ENCODE data around the gene SLC13A2.

DNA sequence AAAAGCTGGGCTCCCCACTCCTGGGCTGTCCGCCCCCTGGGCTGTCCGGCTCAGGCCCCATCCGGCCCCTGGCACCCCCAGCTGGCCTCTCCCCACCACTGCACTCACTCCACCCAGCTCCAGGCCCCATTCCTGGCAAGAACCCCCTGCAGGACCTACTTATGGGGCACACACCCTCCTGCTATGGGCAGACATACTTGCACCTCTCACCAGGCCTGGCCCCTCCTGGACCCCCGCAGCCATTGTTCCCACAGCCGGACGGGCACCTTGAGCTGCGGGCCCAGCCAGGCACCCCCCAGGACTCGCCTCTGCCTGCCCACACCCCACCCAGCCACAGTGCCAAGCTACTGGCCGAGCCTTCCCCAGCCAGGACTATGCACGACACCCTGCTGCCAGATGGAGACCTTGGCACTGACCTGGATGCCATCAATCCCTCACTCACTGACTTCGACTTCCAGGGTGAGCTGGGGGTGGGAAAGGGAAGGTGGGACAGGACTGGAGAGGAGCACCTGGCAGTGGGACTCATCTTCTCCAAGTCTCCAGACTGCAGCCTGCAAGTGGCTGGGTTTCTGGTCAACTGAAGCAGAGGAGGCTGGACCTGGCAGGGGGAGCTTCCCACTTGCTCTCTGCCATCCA, 61.4 kb downstream of the SLC13A2 start:
- TF ChIP-seq POLR2A (IDR thresholded peaks at IDR 0.05) (no peak), POLR2AphosphoS5 (IDR thresholded peaks at IDR 0.05) (no peak)
- TF ChIP-seq, protein P1, sequence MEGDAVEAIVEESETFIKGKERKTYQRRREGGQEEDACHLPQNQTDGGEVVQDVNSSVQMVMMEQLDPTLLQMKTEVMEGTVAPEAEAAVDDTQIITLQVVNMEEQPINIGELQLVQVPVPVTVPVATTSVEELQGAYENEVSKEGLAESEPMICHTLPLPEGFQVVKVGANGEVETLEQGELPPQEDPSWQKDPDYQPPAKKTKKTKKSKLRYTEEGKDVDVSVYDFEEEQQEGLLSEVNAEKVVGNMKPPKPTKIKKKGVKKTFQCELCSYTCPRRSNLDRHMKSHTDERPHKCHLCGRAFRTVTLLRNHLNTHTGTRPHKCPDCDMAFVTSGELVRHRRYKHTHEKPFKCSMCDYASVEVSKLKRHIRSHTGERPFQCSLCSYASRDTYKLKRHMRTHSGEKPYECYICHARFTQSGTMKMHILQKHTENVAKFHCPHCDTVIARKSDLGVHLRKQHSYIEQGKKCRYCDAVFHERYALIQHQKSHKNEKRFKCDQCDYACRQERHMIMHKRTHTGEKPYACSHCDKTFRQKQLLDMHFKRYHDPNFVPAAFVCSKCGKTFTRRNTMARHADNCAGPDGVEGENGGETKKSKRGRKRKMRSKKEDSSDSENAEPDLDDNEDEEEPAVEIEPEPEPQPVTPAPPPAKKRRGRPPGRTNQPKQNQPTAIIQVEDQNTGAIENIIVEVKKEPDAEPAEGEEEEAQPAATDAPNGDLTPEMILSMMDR (IDR thresholded peaks at IDR 0.05), result no peak

Measured in gastroesophageal sphincter (tissue), 3 donors.